ENCODE data around the gene SLC25A18.

The SLC25A18 gene

DNA sequence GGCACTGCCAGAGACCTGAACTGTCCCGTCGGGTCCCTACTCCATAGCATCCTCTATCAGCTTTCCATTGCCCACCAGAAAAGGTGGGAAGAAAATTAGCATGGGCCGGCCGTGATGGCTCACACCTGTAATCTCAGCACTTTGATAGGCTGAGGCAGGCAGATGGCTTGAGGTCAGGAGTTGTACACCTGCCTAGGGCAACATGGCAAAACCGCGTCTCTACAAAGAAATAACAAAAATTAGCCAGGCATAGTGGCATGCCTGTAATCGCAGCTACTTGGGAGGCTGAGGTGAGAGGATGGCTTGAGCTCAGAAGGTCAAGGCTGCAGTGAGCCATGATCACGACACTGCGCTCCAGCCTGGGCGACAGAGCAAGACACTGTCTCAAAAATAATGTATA is 3.5 kb downstream of the SLC25A18 start:
- TF ChIP-seq, protein P1, sequence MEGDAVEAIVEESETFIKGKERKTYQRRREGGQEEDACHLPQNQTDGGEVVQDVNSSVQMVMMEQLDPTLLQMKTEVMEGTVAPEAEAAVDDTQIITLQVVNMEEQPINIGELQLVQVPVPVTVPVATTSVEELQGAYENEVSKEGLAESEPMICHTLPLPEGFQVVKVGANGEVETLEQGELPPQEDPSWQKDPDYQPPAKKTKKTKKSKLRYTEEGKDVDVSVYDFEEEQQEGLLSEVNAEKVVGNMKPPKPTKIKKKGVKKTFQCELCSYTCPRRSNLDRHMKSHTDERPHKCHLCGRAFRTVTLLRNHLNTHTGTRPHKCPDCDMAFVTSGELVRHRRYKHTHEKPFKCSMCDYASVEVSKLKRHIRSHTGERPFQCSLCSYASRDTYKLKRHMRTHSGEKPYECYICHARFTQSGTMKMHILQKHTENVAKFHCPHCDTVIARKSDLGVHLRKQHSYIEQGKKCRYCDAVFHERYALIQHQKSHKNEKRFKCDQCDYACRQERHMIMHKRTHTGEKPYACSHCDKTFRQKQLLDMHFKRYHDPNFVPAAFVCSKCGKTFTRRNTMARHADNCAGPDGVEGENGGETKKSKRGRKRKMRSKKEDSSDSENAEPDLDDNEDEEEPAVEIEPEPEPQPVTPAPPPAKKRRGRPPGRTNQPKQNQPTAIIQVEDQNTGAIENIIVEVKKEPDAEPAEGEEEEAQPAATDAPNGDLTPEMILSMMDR (IDR thresholded peaks at IDR 0.05): no peak
- no peaks in the 10 kb centered on the region for H3K36me3 ChIP-seq (ENCODE audit: control insufficient read depth, insufficient read depth, low read length)
- no peaks in the 10 kb centered on the region for H3K79me2 ChIP-seq
- no peaks in the 10 kb centered on the region for H3K27me3 ChIP-seq (ENCODE audit: control insufficient read depth, insufficient read depth, low read length)
- no peak overlapping the region for H3K9ac ChIP-seq
- H3K4me1 ChIP-seq: peaks cover 2% of the 10 kb centered on the region
- H3K27ac ChIP-seq: no peak overlapping the region
- no peak overlapping the region for H3K4me2 ChIP-seq (ENCODE audit: low read length)
- H3K4me3 ChIP-seq (ENCODE audit: low read depth, low read length): no peak overlapping the region
- no peak overlapping the region for H2AFZ ChIP-seq
- no peaks in the 10 kb centered on the region for H3K9me3 ChIP-seq (ENCODE audit: control insufficient read depth, low read length)

DNA sequence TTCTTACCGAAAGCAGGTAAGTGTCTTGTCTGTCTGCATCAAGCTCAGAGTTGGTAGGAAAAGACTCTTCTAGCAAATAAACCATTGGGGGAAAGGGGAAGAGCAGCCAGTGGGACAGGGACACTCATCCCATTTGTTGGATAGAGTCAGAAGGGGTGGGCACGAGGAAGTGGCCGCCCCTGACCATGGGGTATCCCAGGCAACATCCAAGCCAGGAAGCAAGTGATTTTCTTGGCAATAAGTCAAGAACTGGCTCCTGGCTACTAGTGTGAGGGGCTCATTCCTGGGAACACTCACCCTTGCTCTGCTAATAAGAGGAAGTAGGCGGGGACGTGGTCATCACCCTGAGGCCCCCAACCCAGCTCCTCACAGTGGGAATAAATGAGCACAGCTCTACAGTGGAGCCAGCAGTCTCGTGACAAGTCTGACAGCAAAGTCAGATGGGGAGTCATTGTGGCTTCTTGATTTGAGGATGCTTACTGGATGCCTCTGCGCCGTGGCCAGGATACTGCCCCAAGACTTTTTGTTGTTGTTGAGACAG is 6.7 kb downstream of the SLC25A18 start:
- peak overlapping the region; percentile 62 for H3K27ac ChIP-seq
- H3K4me1 ChIP-seq: peaks cover 2% of the 10 kb centered on the region
- H3K4me2 ChIP-seq (ENCODE audit: low read length): no peak overlapping the region
- H3K9me3 ChIP-seq (ENCODE audit: control insufficient read depth, low read length): no peaks in the 10 kb centered on the region
- H3K9ac ChIP-seq: no peak overlapping the region
- no peaks in the 10 kb centered on the region for H3K27me3 ChIP-seq (ENCODE audit: control insufficient read depth, insufficient read depth, low read length)
- TF ChIP-seq, protein P1 (IDR thresholded peaks at IDR 0.05): no peak
- no peak overlapping the region for H3K4me3 ChIP-seq (ENCODE audit: low read depth, low read length)
- H3K79me2 ChIP-seq: no peaks in the 10 kb centered on the region
- no peak overlapping the region for H2AFZ ChIP-seq
- no peaks in the 10 kb centered on the region for H3K36me3 ChIP-seq (ENCODE audit: control insufficient read depth, insufficient read depth, low read length)

DNA sequence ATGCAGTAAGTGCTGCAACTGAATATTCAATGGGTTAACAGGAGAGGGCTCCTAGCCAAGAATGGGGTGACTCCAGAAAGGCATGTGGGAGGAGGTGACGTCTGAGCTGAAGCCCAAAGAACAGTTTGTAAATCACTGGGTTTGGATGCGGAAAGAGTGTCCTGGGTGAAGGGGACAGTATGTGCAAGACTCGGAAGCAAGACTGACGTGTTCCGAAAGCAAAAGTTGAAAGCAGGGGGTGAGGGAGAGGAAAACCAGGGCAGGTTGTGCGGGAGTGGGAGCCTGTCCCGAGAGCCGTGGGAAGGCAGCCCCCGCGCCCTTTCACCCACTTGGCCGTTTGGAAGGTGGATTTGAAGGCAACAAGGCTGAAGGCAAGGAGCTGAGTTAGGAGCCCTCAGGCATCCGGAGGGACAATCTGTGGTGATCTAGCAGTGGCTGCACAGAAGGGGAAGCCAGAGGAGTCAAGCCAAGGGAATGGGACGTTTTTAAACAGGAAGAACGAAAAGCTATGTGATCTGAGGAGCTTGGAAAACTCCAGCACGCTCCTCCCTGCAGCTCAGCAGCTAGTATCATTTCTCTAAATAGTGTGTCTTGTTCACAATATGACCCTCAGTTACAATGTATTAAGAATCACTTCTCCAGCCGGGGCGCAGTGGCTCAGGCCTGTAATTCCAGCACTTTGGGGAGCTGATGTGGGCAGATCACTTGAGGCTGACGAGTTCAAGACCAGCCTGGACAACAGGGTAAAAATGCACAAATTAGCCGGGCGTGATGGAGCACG is 7.7 kb downstream of the SLC25A18 start:
- no peaks in the 10 kb centered on the region for H3K79me2 ChIP-seq
- no peaks in the 10 kb centered on the region for H3K27me3 ChIP-seq (ENCODE audit: control insufficient read depth, insufficient read depth, low read length)
- TF ChIP-seq, protein P1 (IDR thresholded peaks at IDR 0.05): no peak
- peaks cover 2% of the 10 kb centered on the region for H3K4me1 ChIP-seq
- no peaks in the 10 kb centered on the region for H3K9me3 ChIP-seq (ENCODE audit: control insufficient read depth, low read length)
- H3K36me3 ChIP-seq (ENCODE audit: control insufficient read depth, insufficient read depth, low read length): no peaks in the 10 kb centered on the region
- peak overlapping the region; percentile 65 for H3K4me2 ChIP-seq (ENCODE audit: low read length)
- peak overlapping the region; percentile 15 for H3K4me3 ChIP-seq (ENCODE audit: low read depth, low read length)
- H3K27ac ChIP-seq: peak overlapping the region; percentile 62
- peak overlapping the region; percentile 66 for H2AFZ ChIP-seq
- no peak overlapping the region for H3K9ac ChIP-seq

DNA sequence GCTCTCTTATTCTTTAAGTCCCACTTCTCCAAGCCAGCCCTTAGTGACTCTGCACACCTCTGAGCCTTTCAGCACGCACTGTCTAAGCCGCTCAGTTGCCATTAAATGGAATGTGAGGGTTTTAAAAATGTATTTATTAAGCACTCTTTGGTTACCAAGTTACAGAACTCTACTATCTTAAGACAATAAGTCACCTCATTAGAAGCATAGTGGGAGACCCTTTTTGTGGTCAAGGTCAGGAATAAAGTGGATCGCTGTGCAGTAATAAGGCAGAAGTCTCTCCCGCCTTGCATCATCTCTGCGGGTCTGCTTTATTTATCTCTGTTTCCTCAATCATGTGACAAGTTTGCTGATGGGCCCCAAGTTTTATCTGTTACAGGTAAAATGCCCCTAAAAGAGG is 11.9 kb downstream of the SLC25A18 start:
- Histone ChIP-seq H2AFZ (no peak overlapping the region), H3K9ac (no peak overlapping the region), H3K4me2 (ENCODE audit: low read length) (no peak overlapping the region), H3K27me3 (ENCODE audit: control insufficient read depth, insufficient read depth, low read length) (no peaks in the 10 kb centered on the region), H3K27ac (no peak overlapping the region), H3K9me3 (ENCODE audit: control insufficient read depth, low read length) (no peaks in the 10 kb centered on the region), H3K4me1 (peaks cover 2% of the 10 kb centered on the region), H3K36me3 (ENCODE audit: control insufficient read depth, insufficient read depth, low read length) (no peaks in the 10 kb centered on the region), H3K4me3 (ENCODE audit: low read depth, low read length) (no peak overlapping the region), H3K79me2 (no peaks in the 10 kb centered on the region)
- TF ChIP-seq, protein P1 (IDR thresholded peaks at IDR 0.05): no peak

DNA sequence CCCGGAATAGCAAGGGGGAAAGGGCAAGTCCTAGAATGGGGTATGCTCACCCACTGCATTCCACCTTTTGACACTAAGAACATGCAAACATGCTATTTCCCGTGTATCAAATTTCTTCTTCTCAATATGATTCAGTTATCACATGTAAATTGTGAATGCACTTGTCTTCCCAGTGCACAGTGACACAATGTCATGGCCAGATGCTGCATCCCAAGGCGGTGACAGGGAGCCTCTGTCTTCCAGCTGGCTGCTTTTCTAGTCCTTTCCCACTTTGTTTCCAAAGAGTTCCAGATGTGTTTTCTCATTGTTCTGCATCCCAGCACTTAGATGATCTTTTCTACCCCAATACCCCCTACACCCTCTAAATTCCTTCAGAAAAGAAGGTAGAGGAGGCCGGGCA is 12.4 kb downstream of the SLC25A18 start:
- TF ChIP-seq, protein P1 (IDR thresholded peaks at IDR 0.05): no peak
- Histone ChIP-seq H3K4me2 (ENCODE audit: low read length) (no peak overlapping the region), H3K9me3 (ENCODE audit: control insufficient read depth, low read length) (no peaks in the 10 kb centered on the region), H3K27me3 (ENCODE audit: control insufficient read depth, insufficient read depth, low read length) (no peaks in the 10 kb centered on the region), H2AFZ (no peak overlapping the region), H3K27ac (no peak overlapping the region), H3K9ac (no peak overlapping the region), H3K79me2 (no peaks in the 10 kb centered on the region), H3K36me3 (ENCODE audit: control insufficient read depth, insufficient read depth, low read length) (no peaks in the 10 kb centered on the region), H3K4me3 (ENCODE audit: low read depth, low read length) (no peak overlapping the region), H3K4me1 (peaks cover 2% of the 10 kb centered on the region)

All from parathyroid adenoma (tissue), 2 donors.